GM18519 (cell line): ENCODE measurements around the gene TNFRSF25.

Source experiments
- ATAC-seq: cut with Tn5 transposase; IDR thresholded peaks from one replicate; pipeline ENCODE4 v1.9.1; 2021; ENCODE audit warnings: mild to moderate bottlenecking, moderate library complexity; ENCODE audit not compliant: unreplicated experiment, low FRiP score

Gene TNFRSF25

DNA sequence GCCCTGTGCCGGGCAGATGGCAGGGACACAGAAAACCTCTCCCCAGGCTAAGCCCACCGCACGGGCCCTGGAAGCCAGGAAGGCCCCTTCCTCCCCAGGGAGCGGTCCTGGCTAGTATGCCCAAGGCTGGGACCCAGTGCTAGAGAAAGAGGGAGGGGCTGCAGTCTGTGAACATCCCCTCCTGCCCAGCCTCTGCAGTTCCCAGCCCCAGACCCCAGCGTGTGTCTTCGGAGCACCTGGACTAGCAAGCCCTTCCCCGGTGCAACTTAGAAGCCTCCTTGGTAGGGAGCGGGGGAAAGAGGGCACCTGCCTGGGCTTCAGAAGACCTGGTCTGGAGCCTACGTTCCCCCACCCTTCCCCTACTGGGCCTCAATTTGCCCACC lies 23.4 kb upstream of the TNFRSF25 start:
- no peak for ATAC-seq

DNA sequence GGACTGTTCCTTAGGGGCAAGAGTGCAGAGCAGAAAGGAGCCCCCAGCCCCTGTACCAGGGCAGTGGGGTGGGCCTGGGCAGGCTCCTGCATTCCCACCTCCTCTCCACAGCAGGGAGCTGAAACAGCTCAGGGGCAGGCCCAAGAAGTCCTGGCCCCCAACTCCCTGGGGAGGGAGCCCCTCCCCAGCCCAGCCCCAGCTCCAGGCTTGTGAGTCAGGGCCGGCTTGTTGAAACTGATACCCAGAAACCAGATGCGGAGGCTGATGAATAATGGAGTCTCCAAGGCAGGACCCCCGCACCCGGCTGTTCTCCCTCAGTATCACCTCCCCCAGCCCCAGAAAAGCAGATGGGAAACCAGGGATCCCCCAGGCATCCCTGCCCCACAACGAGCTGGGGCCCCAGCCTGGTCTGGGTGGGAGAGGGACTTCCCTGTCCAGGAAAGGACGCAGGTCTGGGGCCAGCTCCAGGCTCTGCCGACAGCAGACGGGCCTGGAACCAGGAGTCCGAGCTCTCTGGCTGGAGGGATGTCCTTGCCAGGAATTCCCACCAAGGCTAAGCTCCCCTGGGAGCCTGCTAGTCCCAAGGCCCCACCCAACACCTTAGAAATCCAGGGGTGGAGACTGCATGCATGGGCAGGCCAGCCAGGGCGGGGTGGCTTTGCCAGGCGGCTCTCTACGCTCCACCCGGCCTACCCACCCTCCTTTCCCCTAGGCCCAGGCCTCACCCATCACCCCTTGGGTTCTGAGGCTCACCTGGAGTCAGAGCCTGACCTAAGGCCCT lies 22.8 kb upstream of the TNFRSF25 start:
- no peak for ATAC-seq

DNA sequence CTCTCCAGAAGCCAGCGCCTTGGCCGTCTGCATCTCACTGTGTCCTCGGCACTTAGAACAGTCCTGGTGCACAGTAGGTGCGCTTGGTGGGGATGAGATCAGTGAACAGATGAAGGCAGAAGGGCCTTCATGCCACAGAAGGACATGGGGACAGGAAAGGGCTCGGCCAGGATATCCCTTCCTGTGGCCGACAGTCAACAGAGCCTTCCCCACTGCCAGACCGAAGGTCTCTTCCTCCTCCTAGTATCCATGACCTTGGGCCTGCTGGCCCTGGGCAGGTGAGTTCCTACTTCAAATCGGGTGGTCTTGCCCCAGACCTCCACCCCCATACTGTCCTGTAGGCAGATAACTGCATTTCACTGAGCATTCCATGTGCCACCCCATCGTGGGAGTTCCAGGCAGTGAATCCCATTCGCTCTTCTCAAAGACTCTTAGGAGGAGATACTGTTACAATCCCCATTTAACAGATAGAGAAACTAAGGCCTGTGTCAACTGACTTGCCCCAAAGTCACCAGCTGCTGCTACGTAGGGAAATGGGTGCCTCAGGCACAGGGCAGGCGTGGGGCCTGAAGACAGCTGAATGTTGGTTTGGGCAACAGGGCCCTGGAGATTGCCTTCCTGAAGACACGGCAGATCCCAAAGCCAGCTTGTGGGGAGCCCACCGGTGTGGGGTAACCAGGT lies 22.0 kb upstream of the TNFRSF25 start:
- ATAC-seq = no peak

DNA sequence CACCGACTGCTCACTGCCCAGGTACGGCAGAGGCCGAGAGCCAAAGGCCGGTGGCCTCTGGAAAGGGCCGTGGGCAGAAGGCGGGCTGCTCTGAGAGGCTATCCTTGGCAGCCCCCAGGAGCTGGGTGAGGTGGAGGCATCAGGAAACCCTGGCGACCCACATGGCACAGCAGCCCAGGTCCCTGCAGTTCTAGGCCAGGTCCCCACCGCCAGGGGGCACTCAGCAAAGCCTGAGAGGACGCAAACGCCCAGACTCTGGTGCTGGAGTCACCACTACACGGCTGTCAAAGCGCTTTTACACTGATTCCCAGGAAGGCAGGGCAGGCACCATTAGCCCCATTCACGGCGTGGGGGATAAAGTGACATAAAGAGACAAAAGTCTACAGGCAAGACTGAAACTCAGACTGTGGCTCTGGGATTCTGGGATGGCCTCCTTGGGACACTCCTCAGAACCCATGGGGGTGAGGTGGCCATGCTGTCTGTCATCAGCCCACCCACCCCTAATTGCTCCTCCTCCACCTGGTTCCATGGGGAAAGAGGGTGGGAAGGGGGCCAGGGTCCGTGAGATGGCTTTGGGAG lies 20.5 kb upstream of the TNFRSF25 start:
- no peak for ATAC-seq

DNA sequence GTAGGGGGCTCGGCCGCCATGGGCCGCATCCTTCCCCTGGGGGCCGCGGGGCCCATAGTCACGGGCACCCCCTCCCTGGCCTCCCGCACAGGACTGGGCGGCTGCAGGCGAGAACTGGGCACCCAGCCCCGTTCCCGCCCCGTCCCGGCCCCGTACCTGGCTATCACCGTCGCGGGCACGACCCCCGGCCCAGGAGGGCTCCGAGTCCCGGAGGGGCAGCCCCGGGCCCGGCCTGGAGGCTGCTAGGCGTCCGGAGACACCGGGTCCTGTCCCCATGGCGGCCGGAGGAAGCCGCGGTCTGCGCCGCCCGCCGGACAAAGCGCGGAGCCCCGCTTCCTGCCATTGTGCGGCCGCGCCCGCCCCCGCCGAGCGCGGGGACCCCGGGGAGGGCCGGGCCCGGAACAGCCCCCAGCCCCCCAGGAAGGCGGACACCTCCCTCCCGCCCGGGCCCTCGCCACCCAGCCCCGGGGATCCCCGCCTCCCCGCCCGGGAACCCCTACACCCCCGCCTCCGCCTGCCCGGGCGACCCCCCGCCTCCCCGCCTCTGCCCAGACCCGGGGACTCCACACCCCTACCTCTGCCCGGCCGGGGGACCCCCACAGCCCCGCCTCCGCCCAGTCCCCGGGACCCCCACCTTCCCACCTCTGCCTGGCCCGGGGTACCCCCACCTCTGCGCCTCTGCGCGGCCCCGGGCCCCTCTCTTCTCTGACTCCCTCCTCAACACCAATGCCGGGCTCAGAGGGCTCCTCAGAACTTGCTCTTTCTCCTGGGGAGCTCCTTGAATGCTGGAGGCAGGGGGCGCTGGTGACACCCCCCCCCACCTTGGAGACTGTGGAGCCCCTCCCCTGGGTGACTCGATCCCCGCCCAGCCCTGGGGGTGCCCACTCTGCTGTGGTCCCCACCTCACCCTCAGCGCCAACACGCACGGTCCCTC lies 19.5 kb upstream of the TNFRSF25 start:
- ATAC-seq = no peak

DNA sequence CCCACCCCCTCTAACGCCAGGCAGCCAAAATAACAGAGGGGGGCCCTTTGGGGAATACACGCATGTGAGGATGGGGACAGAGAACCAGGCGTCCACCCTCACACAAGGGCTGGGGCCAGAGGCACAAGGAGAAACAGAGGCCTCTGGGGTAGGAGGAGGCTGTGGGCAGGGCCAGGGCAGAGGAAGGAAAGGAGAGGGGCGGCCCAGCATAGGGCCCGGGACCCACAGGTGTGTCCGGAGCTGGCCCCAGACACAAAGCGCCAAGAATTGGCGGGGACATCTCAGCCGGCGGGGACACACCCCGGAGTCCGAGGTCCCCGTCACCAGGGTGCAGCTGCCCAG lies 18.8 kb upstream of the TNFRSF25 start:
- no peak for ATAC-seq

DNA sequence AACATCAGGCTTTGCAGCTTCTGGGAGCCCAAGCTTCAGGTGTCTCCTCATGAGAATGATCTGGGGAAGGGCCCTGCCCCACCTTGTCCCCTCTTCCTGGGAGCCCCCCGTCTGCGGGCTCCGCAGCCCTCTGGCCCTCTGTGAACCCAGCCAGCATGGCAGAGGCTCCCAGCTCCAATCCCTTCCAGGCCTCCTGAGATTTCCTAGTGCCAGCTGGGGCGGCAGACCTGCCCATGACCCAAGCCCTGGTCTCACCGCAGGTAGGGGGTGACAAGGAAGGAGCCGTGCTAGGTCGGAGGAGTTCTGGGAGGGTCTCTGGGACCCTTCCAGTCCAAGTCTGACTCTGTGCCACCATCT lies 17.8 kb upstream of the TNFRSF25 start:
- ATAC-seq = no peak

DNA sequence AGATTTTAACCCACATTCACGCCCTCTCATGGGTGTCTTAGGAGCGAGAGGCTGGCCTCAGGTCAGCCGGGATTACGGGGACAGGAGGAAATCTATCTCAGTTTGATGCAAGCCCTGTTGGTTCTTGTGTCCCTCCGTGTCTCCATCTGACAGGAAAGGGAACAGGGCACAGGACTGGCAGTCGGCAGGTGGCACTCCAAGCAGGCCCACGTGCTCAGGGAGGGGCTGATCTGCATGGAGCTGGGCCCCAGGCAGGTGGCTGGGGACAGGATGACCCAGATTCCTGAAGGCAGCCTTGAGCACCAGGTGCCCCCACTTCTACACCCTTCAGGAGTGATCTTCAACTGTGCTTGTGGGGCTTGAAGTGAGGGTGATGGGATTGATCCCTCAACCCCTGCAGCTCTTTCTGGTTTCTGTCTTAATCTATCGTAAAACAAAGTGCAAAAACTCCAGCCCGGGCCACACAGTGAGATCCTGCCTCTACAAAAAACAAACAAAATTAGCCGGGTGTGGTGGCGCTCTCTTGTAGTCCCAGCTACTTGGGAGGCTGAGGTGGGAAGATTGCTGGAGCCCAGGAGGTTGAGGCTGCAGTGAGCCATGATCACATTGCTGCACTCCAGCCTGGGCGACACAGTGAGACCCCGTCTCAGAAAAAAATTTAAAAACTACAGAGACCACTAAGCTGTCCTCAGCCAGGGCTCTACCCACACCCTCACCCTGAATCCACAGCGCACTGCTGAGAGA lies 17.2 kb upstream of the TNFRSF25 start:
- ATAC-seq = no peak

DNA sequence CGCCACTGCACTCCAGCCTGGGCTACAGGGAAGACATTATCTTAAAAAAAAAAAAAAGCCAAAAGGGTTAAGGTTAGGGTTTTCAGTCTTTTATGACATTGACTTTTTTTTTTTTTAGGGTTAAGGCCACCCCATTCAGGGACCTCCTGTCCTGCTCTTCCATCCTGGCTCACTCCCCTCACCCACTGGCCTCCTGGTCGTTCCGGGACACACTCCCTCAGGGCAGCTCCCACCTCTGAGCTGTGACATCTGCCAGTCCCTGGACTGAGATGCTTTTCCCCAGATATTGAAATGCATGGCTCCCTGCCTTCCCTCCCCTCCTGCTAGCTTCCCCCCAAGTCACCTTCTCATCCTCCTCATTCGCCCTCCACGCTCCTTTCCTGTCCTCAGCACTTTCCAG lies 15.8 kb upstream of the TNFRSF25 start:
- no peak for ATAC-seq

DNA sequence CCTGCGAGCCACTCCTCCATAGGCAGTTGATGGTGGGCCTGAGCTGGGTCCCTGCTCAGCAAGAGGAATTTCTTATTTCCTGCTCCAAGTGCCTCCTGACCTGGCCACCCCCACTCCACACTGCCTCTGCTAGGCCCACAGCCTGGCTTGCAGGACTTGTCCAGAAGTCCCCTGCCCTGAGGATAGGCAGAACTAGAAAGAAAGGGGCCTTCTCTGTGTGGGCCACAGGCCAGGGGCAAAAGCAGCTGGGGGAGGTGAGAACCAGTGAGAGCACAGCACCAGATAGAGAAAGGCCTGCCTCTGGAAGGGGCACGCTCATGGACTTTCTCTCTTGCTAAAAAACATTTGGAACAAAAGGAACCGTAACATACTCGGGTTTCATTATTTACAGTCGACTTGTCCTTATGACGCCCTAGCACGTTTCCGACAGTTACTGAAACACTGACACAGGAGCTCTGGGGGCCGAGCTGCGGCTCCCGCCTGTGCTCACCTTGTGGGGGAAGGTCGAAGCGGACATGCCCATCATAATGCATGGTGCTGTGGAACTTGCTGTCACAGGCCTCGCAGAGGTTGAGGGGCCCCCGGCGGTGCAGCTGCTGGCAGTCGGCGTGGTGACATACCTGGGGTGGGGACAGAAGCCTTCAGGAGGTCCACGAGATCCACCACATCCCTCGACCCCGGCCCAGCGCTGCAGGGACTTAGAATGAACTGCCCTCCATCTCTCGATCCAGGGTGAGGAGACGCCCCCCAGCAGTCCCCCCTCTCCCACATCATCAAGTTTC lies 11.3 kb upstream of the TNFRSF25 start:
- no peak for ATAC-seq

DNA sequence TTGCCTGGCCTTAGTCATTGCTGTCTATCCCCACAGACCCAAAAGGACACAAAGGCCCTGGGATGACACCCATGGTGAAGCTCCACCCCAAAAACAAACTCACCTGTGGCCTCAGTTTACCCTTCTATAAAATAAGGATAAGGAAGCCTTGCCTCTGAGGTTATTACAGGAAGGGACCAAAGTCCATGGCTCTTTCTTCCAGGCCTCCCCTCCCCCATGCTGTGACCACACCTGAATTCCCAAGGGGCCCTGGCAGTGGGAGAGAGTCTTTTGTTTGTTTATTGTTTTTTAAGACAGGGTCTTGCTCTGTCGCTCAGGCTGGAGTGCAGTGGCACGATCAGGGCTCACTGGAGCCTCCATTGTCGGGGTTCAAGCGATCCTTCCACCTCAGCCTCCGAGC lies 10.5 kb upstream of the TNFRSF25 start:
- ATAC-seq = no peak

DNA sequence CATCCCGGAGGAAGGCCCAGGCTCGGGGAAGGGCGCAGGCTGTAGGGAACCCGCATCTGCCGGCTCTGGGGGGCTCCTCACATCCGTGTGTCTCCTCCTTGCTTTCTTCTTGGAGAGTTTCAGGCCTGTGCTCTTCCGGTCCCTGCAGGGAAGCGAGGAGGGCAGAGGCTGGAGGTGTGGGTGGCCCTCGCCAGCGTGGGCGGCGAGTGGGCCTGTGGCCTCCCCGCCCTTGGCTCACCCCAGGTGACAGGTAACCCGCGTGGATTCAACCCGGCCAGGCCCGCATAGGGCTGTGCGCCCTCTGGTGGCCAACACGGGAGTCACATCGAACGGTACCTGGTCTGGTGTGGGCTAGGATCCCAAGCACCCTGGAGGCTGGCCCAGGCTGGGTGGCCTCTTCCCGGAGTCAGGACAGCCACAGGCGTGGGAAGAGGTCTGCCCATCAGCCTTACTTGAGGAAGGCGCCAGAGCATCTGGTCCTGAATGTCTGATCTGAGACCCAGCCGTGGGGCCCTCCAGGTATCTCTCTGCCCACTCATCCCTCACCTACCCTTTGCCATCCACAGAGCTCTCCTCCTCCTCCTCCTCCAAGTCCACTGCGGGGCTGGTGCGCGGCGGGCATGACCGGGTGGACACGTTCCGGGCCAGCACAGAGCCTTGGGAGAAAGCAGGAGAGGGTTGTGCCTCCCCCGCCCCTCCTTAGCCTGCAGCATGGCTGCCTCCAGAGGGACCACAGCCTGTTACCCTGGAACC lies 9.6 kb upstream of the TNFRSF25 start:
- ATAC-seq = no peak

DNA sequence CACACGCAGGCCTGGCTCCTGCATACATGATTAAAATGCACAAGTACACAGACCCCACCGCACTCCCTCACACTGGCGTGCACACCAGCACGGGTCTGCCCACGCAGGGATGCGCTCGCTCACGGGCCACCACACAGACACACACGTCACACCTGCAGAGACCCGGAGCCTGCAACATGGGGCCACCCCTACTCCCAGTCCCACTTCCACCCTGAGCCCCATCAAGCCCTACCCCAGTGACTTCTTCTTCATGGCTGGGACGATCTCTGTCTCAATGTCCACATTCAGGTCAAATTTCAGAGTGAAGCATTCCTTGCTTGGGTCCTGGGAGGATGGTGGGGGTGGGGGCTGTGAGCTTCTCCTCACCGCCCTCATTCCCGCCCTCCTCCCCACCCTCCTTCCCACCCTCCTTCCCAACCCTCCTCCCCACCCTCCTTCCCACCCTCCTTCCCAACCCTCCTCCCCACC lies 8.9 kb upstream of the TNFRSF25 start:
- ATAC-seq = no peak

DNA sequence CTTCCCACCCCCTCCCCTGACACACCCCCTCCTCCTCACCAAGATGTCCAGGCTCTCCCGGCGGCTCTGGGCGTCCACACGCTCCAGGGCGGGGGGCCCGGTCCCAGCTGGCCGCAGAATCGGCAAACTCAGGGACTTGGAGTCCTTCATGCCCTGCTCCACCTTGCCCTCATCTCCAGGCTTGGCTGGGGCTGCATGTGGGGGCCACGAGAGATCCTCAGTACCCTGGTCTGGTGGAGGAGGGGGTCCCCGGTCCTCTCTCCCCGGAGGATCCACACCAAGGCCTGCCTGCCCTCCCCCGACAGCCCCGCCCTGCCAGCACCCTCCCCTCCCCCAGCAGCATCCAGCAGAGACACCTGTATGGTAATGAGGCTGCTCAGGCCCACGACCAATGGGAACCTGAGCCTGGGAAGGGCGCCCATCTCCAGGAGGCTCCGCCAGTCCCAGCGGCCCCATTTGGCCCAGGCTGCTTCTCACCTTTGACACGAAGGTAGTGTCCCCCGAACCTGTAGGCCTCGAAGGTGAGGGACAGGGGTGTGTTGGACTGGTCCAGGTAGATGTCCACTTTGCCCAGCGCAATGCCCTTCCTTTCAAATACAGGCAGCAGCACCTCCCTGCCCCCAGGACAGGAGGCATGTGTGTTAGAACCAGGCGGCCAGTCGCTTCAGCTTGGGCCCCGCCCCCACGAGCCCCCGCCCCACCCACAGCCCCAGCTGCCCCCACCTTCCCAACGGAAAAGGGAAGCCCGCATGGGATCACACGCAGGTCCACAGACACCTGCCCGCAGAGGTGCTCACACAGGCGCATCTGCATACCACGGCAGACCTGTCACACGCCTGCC lies 8.2 kb upstream of the TNFRSF25 start:
- no peak for ATAC-seq

DNA sequence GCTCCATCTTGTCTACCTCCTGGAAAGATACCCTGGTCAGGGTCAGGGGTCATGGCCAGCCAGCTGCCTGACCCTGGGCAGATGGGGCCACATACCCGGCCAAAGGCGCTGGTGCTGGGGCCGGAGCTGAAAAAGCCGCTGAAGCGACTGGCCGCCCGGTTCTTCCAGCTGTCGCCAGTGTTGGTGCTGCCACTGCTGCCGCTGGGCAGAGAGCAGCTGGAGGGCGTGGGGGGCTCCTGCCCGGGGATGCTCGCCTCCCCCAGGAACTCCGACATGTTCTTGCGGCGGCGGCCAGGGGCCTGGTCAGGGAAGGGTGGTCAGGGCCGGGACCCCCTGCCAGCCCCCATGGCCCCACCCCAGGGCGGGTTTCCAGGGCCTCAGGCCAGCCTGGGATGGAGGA lies 7.2 kb upstream of the TNFRSF25 start:
- ATAC-seq = no peak

DNA sequence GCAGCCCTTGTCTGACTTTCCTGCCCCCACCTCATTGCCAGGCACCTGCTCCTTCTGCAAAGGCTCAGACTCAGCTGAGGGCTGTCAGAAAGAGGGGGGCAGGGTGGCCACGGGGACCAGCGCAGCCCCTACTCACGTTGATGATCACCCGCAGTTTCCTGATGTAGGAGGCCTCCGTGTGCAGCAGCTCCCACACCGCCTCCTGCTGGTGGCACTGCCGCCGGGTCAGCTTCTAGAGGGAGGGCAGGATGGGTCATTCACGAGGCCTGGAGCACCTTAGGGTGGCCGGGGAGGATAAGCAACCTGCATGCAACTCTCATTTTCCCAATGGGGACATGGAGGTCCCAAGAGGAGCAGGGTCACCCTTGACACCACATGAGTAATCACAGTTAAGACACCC lies 6.4 kb upstream of the TNFRSF25 start:
- ATAC-seq = no peak

DNA sequence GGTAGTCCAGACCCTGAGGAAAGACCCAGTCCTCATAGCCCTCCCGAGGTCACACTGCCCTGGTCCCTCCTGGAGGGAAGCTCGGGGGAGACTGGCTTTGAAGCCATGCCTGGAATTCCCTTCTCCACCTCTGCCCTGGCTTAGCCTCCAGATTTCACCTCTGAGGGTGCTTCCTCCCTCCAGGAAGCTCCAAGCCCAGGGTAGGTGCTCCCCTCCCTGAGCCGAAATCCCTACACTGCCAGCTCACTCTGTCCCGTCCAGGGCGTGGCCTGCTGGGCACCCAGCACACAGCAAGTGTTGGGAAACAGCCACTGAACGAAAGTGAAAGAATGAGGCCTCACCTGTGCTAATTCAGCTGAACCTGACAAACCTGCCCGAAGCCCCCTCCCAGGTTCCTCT lies 6.0 kb upstream of the TNFRSF25 start:
- ATAC-seq = no peak
